Adrenal gland (tissue), 5 donors: ENCODE data around the gene LOXHD1.

Experiments
- POLR2A ChIP-seq, 2 donors: fragments of 450-650 bp; IDR thresholded peaks; one replicate each; pipeline ENCODE4 v1.6.1; 2017; ENCODE audit warnings: antibody characterized with exemption in 2 of 2, mild to moderate bottlenecking in 2 of 2, moderate library complexity in 1 of 2
- TF ChIP-seq, protein P1 (sequence below), 6 experiments: fragments of 450-650 bp in 4 of 6; fragments of 200-600 bp in 2 of 6; sonication (generic) in 1 of 6; IDR thresholded peaks; 1 replicate in 5 of 6; 2 replicates in 1 of 6; pipeline versions ENCODE4 v1.5.1 to v1.8.0; 2016 to 2021; ENCODE audit warnings: antibody characterized with exemption in 6 of 6, mild to moderate bottlenecking in 2 of 6, moderate library complexity in 1 of 6
- donor health status: DM: no; HTN: no; CAD: no.

- TF ChIP-seq, protein P1, sequence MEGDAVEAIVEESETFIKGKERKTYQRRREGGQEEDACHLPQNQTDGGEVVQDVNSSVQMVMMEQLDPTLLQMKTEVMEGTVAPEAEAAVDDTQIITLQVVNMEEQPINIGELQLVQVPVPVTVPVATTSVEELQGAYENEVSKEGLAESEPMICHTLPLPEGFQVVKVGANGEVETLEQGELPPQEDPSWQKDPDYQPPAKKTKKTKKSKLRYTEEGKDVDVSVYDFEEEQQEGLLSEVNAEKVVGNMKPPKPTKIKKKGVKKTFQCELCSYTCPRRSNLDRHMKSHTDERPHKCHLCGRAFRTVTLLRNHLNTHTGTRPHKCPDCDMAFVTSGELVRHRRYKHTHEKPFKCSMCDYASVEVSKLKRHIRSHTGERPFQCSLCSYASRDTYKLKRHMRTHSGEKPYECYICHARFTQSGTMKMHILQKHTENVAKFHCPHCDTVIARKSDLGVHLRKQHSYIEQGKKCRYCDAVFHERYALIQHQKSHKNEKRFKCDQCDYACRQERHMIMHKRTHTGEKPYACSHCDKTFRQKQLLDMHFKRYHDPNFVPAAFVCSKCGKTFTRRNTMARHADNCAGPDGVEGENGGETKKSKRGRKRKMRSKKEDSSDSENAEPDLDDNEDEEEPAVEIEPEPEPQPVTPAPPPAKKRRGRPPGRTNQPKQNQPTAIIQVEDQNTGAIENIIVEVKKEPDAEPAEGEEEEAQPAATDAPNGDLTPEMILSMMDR (IDR thresholded peaks at IDR 0.05), result no peak
- TF ChIP-seq POLR2A (IDR thresholded peaks at IDR 0.05), result no peak
These were observed 178.2 kb downstream of the LOXHD1 start for GRCh38 chr18:46478796-46479195.
